PC-9 (cell line): Measurements from ENCODE around the gene TRIM56. TPM values are rescaled to one million over a fixed set of nuclear protein-coding genes. Genes with fewer than 3 reads are reported as not detected.

Source experiments
- BruUV-seq: library from RNA; stranded (reverse); fragments of 400-500 nt; replicated peaks from 2 replicates; lab custom pipeline; 2021; lab: Mats Ljungman, UMichigan
- CTCF ChIA-PET: fragments of 300-600 bp; sonication (Branson Sonifier 250); formaldehyde crosslinking; loops from one replicate; lab custom pipeline; 2022; ENCODE audit warnings: antibody characterized with exemption; lab: Charles Lee
- POLR2A ChIA-PET: fragments of 300-600 bp; sonication (Branson Sonifier 250); formaldehyde crosslinking; loops from one replicate; lab custom pipeline; 2022; ENCODE audit warnings: antibody characterized with exemption; ENCODE audit not compliant: unreplicated experiment; lab: Charles Lee
- DNase-seq, 2 experiments: peaks; one replicate each; pipeline versions ENCODE4 v3.0.0 to v3.0.0-alpha.2; 2015 to 2022; ENCODE audit warnings: mixed read lengths in 1 of 2
- H2AFZ ChIP-seq: fragments of 200-600 bp; sonication (generic); 2 replicates; pipeline ENCODE4 v1.8.1; 2017; ENCODE audit warnings: antibody characterized with exemption
- H3F3A ChIP-seq: fragments of 200-600 bp; sonication (generic); 2 replicates; pipeline ENCODE4 v1.8.1; 2017; ENCODE audit warnings: antibody characterized with exemption, mild to moderate bottlenecking, low read depth; ENCODE audit not compliant: insufficient read depth
- H3K27ac ChIP-seq: fragments of 200-600 bp; sonication (generic); 2 replicates; pipeline ENCODE4 v1.6.1; 2016; ENCODE audit warnings: mixed run types
- H3K27me3 ChIP-seq: fragments of 200-600 bp; sonication (generic); 2 replicates; pipeline ENCODE4 v1.6.1; 2016; ENCODE audit warnings: low read depth, mixed run types; ENCODE audit not compliant: insufficient read depth
- H3K36me3 ChIP-seq: fragments of 200-600 bp; sonication (generic); 2 replicates; pipeline ENCODE4 v1.6.1; 2016; ENCODE audit warnings: low read depth, mixed run types
- H3K4me1 ChIP-seq: fragments of 200-600 bp; sonication (generic); replicated peaks from 2 replicates; pipeline ENCODE4 v1.6.1; 2016; ENCODE audit warnings: mixed run types; ENCODE audit not compliant: insufficient read depth
- H3K4me2 ChIP-seq: fragments of 200-600 bp; sonication (generic); 2 replicates; pipeline ENCODE4 v1.6.1; 2017; ENCODE audit warnings: mixed run types
- H3K4me3 ChIP-seq: fragments of 200-600 bp; sonication (generic); 2 replicates; pipeline ENCODE4 v1.6.1; 2016; ENCODE audit warnings: mixed run types
- H3K79me2 ChIP-seq: fragments of 200-600 bp; sonication (generic); 2 replicates; pipeline ENCODE4 v1.6.1; 2017; ENCODE audit warnings: low read depth, mixed run types
- H3K9me2 ChIP-seq: fragments of 200-600 bp; sonication (generic); 2 replicates; pipeline ENCODE4 v1.8.1; 2017; ENCODE audit warnings: mild to moderate bottlenecking; ENCODE audit not compliant: insufficient read depth
- H3K9me3 ChIP-seq: fragments of 200-600 bp; sonication (generic); 2 replicates; pipeline ENCODE4 v1.8.1; 2016; ENCODE audit warnings: low read depth; ENCODE audit not compliant: insufficient read depth
- H4K20me1 ChIP-seq: fragments of 200-600 bp; sonication (generic); 2 replicates; pipeline ENCODE4 v1.8.1; 2017; ENCODE audit not compliant: insufficient read depth
- CTCF ChIP-seq: fragments of 200-600 bp; sonication (generic); conservative IDR thresholded peaks from 2 replicates; pipeline ENCODE4 v1.6.1; 2017; ENCODE audit warnings: mixed run types, antibody characterized with exemption, mild to moderate bottlenecking, moderate library complexity
- EZH2 ChIP-seq: fragments of 200-600 bp; sonication (generic); IDR thresholded peaks from 2 replicates; pipeline ENCODE4 v1.8.0; 2017; ENCODE audit warnings: antibody characterized with exemption, low read depth
- intact Hi-C: fragments of 100-400 bp; cut with micrococcal nuclease; formaldehyde crosslinking; loops from one replicate; pipeline ENCODE4 v1.10.0; 2022; ENCODE audit not compliant: unreplicated experiment
- total RNA-seq: library from RNA; stranded (reverse); gene quantifications from 2 replicates; pipeline ENCODE4 v1.2.3, GENCODE V29; 2021

The TRIM56 gene
- total RNA-seq, 1 experiment from 2014 or later = 72.3 TPM

- Histone ChIP-seq H3K4me1 (peaks cover 92% of the 10 kb centered on the region), H4K20me1 (no peaks in the 10 kb centered on the region), H2AFZ (no peak overlapping the region), H3K79me2 (peaks cover 15% of the 10 kb centered on the region; the same call in 1 of the 2 replicates), H3K36me3 (no peaks in the 10 kb centered on the region), H3K4me2 (peak overlapping the region; percentile 92), H3K4me3 (peak overlapping the region; percentile 50; the same call in 1 of the 2 replicates), H3K9me2 (no peaks in the 10 kb centered on the region), H3K27ac (peak overlapping the region; percentile 99), H3K27me3 (no peaks in the 10 kb centered on the region), H3F3A (peaks cover 96% of the 10 kb centered on the region), H3K9me3 (no peaks in the 10 kb centered on the region)
- BruUV-seq = TSS peak; percentile 5
- ChIA-PET POLR2A (interaction anchor here (0.9 to 1.6 kb wide), 2 partner anchors 23 to 38 kb away, joined by 16 to 17 read pairs; partner anchors contain the start of gene TRIM56), CTCF (interaction anchor here (0.7 to 1.3 kb wide), 2 partner anchors 21 to 38 kb away, joined by 3 to 4 read pairs; no protein-coding TSS in a partner anchor)
- DNase-seq = no peak
- intact Hi-C loops = loop anchor here (1.0 kb wide), 1 partner anchor 23 kb away; no protein-coding TSS in a partner anchor
- no peak for TF ChIP-seq CTCF
- no peak for TF ChIP-seq EZH2
Observed at GRCh38 chr7:101122933-101123702, 37.8 kb downstream of the TRIM56 start.

GRCh38 chr7:101123703-101124068 lies 38.4 kb downstream of the TRIM56 start:
- Histone ChIP-seq H3K9me3 (no peaks in the 10 kb centered on the region), H3K36me3 (no peaks in the 10 kb centered on the region), H3F3A (peaks cover 90% of the 10 kb centered on the region), H3K9me2 (no peaks in the 10 kb centered on the region), H3K27ac (peak overlapping the region; percentile 99), H3K79me2 (peaks cover 15% of the 10 kb centered on the region; the same call in 1 of the 2 replicates), H2AFZ (no peak overlapping the region), H3K4me3 (no peak overlapping the region), H3K27me3 (no peaks in the 10 kb centered on the region), H3K4me2 (peak overlapping the region; percentile 92), H4K20me1 (no peaks in the 10 kb centered on the region), H3K4me1 (peaks cover 92% of the 10 kb centered on the region)
- intact Hi-C loops = no loop called here
- CTCF ChIA-PET = interaction anchor here (1.1 kb wide), 1 partner anchor 28 kb away, joined by 10 read pairs; no protein-coding TSS in a partner anchor
- no peak for TF ChIP-seq EZH2
- TF ChIP-seq CTCF = no peak
- no peak for DNase-seq
- no TSS peak for BruUV-seq
- POLR2A ChIA-PET = interaction anchor here (0.6 to 1.5 kb wide), 2 partner anchors 39 to 392 kb away, joined by 4 to 23 read pairs; no protein-coding TSS in a partner anchor

- TF ChIP-seq EZH2 (no peak), CTCF (no peak)
- no peaks in the 10 kb centered on the region for H4K20me1 ChIP-seq
- TSS peak; percentile 39 for BruUV-seq
- peak overlapping the region; percentile 92 for H3K4me2 ChIP-seq
- peaks cover 82% of the 10 kb centered on the region for H3F3A ChIP-seq
- peaks cover 15% of the 10 kb centered on the region; the same call in 1 of the 2 replicates for H3K79me2 ChIP-seq
- CTCF ChIA-PET = interaction anchor here (0.5 to 1.1 kb wide), 2 partner anchors 29 to 40 kb away, joined by 3 to 10 read pairs; no protein-coding TSS in a partner anchor
- no peaks in the 10 kb centered on the region for H3K27me3 ChIP-seq
- H3K4me3 ChIP-seq = no peak overlapping the region
- no peak overlapping the region for H2AFZ ChIP-seq
- intact Hi-C loops = no loop called here
- peaks cover 86% of the 10 kb centered on the region for H3K4me1 ChIP-seq
- no peaks in the 10 kb centered on the region for H3K9me2 ChIP-seq
- no peaks in the 10 kb centered on the region for H3K9me3 ChIP-seq
- peak overlapping the region; percentile 99 for H3K27ac ChIP-seq
- POLR2A ChIA-PET = interaction anchor here (0.6 to 1.5 kb wide), 2 partner anchors 40 to 342 kb away, joined by 10 to 23 read pairs; no protein-coding TSS in a partner anchor
- no peaks in the 10 kb centered on the region for H3K36me3 ChIP-seq
- peak; percentile 57 to 81 for DNase-seq
Observed at GRCh38 chr7:101124376-101125056, 39.2 kb downstream of the TRIM56 start.
